ENCODE data around the gene SPARCL1.
"Not testable (repeated sequence)": the region's sequence is repeated elsewhere in the genome, so short reads cannot be mapped to it uniquely, and the experiment has no call there.

The SPARCL1 gene, protein sequence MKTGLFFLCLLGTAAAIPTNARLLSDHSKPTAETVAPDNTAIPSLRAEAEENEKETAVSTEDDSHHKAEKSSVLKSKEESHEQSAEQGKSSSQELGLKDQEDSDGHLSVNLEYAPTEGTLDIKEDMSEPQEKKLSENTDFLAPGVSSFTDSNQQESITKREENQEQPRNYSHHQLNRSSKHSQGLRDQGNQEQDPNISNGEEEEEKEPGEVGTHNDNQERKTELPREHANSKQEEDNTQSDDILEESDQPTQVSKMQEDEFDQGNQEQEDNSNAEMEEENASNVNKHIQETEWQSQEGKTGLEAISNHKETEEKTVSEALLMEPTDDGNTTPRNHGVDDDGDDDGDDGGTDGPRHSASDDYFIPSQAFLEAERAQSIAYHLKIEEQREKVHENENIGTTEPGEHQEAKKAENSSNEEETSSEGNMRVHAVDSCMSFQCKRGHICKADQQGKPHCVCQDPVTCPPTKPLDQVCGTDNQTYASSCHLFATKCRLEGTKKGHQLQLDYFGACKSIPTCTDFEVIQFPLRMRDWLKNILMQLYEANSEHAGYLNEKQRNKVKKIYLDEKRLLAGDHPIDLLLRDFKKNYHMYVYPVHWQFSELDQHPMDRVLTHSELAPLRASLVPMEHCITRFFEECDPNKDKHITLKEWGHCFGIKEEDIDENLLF

DNA sequence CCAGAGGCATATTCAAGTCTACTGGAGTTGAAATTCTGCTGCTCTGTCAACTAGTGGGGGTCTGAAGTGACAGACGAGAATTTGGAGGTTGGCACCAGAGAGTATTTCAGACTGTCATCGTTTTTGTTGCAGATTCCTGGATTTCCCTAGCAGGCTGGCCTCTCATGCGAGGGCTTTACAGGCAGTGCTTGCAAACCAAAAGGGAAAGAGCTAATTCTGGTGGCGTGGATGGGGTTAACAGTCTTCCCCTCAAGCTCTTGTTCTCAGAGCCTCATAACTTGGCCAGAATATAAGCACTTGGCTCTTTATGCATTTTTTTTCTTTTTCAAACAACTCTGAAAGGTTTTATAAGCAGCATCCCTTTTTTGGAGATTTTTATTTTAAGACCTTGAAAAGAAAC is at the start of gene SPARCL1:
TSS of gene SPARCL1 (minus strand) at position 190 of the 400 bp plus-strand sequence. CDS start 29,802 bp downstream, outside the sequence.
- DNase-seq: no peak

- DNase-seq: no peak
Observed at GRCh38 chr4:87575983-87576382, 46.8 kb upstream of the SPARCL1 start.

- DNase-seq: no peak
Observed at GRCh38 chr4:87575408-87575807, 46.2 kb upstream of the SPARCL1 start.

DNA sequence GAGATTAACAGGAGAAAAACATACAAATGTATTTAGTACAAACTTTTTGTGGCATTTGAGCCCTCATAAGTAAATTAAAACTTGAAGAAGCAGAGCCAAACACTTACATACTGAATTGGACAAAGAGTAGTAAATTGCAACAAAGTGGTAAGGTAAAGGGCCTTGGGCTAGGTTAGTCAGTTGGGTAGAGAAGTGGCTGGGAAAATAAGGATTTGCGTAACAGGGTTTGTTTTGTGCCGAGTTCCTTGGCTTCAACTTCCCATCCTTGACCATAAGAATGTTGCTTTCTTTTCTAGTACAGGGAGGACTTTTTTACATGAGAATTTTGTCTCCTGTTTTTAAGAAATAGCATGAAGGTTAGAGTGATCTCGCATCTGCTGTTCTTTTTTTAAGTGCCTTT is 45.8 kb upstream of the SPARCL1 start:
- DNase-seq: no peak

DNA sequence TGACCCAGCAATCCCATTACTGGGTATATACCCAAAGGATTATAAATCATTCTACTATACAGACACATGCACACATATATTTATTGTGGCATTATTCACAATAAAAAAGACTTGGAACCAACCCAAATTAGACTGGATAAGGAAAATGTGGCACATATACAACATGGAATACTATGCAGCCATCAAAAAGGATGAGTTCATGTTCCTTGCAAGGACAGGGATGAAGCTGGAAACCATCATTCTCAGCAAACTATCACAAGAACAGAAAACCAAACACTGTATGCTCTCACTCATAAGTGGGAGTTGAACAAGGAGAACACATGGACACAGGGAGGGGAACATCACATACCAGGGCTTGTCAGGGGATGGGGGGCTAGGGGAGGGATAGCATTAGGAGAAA is 45.2 kb upstream of the SPARCL1 start:
- DNase-seq: not testable (repeated sequence)

DNA sequence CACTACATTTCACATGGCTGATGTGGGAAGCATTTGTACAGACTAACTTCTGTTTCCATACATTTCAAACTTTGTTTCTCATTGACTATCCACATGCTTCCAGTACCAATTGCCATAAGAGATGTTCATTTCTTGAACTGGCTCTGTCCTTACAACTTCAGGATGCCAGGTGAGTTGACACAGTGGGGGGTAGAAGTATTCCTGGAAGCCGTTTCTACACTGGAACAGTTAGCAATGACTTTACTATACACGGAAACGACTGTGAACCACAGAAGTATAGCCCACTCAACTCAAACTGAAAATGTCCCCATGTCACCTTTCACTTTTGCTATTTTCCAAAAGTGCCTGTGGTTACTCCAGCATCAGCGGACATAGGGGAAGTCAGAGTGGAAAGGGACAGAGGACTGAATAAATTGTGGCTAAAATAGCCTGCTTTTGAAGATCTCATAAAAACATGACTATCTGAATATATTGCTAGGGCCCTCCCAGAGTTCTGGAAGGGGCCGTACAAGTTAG is 41.2 kb upstream of the SPARCL1 start:
- DNase-seq: no peak

DNA sequence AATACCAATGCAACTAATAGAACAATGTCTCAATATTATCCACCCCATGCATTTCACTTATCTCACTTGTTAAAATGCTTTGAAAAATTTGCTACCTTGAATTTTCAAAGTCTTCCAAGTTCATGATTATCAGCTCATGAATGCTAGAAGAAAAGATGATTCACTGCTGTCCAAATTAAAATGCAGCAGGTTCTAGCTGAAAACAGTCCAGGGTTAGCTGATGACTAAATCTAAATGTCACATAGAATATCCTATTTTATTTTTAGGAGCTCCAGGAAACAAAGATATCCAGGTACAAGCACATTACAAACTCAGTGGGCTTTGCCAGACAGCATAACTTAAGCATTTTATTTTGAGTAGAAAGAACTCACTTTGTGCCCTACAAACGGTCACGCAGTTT is 38.0 kb upstream of the SPARCL1 start:
- no peak for DNase-seq

- no peak for DNase-seq
Observed at GRCh38 chr4:87566276-87566675, 37.1 kb upstream of the SPARCL1 start.

DNA sequence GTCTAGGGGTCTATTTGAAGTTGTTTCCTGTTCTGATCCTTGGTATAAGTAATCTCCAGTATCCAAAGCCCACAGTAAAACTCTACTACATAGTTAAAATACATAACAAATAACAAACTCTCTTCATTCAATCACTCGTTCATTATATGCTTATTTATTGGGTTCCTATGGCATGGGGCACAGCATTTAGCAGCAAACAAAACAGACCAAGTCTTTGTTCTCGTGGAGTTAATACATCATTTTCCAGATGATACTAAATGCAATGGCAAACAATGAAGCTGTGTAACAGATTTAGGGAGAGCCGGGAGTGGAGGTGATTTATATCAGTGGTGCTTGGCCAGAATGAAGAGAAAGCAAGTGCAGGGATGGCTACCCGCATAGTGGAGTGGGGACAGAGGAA is 36.6 kb upstream of the SPARCL1 start:
- no peak for DNase-seq

DNA sequence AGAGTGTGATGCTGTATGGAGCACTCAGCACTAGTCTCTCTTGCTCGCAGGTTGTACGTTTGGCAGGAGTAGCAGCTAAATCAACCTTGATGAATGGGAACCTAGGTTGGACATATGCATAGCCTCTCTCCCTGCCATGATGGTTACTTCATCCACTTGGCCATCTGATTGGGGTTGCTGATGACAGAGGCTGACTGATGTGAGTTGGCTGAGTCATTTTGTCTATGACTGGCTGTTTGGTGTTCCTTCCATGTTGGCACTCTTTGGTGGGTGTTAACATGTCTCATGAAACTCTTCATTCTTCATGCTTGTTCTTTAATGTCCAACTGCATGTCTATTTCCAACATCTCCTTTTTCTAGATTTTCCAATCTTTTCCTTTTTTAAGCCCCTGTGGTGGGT is 31.6 kb upstream of the SPARCL1 start:
- no peak for DNase-seq

DNA sequence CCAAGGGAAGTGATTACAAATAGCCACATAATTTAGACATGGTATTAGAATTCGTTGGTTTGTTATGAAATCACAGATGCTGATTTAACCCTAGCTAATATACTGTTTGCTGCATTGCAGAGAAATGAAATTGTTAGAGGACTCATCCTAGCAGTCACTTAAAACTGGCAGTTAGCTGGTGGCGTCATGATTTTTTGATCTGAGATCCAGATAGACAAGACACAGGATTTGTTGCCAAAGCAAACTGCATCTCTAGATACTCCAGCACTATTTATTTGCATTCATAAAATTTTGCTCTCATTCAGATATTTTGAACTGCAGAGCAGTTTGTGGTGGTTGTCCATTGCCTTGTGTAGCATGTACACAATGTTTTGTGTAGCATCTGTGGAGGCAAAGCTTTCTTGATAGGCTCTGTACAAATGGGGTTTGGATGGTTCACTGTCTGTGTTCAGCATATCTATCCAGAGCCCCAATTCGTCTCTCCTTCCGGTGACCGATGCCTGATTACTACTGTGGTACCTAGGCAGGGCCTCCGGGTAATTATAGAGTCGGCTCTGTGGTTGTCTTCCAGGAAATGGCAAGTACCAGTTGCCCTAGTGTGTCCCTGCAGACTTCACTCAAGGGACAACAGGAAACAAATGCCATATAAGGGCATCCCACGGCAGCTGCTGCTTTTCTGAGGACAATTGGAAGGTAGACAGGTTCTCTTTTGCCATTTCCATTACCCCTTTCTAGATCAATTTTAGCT is 30.1 kb upstream of the SPARCL1 start:
- DNase-seq: peak; percentile 78 to 86

- DNase-seq: no peak
Observed at GRCh38 chr4:87557348-87557747, 28.2 kb upstream of the SPARCL1 start.

GRCh38 chr4:87555773-87556619 is 26.8 kb upstream of the SPARCL1 start:
- peak; percentile 21 to 26 for DNase-seq

- no peak for DNase-seq
Observed at GRCh38 chr4:87553182-87553581, 24.0 kb upstream of the SPARCL1 start.

DNA sequence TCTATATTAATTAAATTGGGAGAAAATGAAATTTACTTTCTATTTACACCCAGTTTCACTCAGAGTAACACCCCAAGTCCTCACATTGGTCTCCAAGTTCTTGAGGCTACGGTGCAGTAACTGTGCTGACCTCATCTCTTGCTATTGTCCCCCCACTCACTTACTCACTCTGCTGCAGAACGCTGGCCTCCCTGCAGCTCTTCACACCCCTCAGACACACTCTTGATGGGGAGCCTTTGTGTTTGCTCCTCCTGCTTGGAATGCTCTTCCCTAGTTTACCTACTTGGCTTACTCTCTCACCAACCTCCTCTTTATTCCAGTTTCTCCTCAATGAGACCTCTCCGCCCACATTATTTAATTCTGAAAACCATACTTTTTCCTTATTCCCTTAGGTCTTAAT is 22.2 kb upstream of the SPARCL1 start:
- DNase-seq: no peak

GRCh38 chr4:87547016-87547708 is 18.0 kb upstream of the SPARCL1 start:
- no peak for DNase-seq

DNA sequence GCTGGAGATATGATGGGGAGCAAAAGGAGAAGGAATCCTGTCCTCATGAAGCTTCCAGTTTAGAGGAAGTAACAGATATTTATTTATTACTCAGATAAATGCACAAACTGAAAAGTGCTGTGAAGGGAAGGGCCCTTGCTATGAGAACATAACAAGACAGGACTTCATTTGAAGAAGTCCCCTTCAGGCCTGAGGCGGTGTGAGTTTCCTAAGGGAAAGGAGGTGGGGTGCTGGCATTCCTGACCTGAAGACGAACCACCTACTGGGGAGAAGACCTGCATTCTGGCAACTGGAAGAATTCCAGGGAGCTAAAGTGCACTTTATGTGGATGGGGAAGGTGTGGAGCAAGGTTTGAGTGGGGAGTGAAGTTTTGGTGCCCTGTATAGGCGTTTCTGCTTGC is 15.9 kb upstream of the SPARCL1 start:
- DNase-seq: no peak

GRCh38 chr4:87543835-87544461 is 14.8 kb upstream of the SPARCL1 start:
- DNase-seq: peak; percentile 39 to 64

DNA sequence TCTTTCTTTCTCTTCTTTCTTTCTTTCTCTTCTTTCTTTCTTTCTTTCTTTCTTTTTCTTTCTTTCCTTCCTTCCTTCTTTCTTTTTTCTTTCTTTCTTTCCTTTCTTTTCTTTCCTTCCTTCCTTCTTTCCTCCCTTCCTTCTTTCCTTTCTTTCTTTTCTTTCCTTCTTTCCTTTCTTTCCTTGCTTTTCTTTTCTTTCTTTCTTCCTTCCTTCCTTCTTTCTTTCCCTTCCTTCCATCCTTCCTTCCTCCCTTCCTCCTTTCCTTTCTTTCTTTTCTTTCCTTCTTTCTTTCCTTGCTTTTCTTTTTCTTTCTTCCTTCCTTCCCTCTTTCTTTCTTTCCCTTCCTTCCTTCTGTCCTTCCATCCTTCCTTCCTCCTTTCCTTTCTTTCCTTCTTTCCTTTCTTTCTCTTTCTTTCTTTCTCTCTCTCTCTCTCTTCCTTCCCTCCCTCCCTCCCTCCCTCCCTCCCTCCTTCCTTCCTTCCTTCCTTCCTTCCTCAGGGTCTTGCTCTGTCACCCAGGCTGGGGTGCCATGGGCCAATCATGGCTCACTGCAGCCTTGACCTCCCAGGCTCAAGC is 13.6 kb upstream of the SPARCL1 start:
- no peak for DNase-seq

DNA sequence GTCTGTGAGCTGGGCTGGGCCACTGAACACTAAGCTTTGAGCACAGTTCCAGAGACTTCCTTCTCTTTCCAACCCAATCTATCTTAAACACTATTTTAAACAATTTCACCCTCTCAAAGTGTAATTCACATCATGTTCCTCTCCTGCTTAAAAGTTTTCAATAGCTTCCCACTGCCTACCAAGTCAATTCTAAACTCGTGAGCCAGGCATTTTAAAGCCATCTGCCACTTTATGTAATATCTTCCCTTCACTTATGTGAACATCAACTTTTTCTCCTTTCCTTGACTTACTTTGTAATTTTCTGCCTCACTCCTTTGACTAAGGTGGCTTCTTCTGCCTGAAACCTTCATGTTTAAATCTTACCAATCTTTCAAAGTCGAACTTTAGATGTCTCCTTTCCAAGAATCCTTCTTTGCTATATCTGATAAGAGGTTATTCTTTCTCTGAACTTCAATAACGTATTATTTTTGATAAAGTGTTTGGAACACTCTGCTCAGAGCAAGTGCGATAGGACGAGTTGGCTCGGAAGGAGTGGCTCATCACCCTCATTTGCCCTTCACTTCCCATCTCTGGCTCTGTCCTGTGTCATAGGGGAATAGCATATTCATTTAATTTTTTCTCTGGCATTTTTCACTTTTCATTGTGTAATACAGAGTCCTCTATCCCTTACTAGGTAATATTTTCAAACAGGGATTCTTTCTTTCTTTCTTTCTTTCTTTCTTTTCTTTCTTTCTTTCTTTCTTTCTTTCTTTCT is 13.0 kb upstream of the SPARCL1 start:
- DNase-seq: no peak

Measured in Kasumi-1 (cell line).